ENCODE data around the gene PRR36. TPM values are rescaled to one million over a fixed set of nuclear protein-coding genes. Genes with fewer than 3 reads are reported as not detected.
"Not testable (repeated sequence)": the region's sequence is repeated elsewhere in the genome, so short reads cannot be mapped to it uniquely, and the experiment has no call there.

PRR36 gene
- total and polyA plus RNA-seq, 10 of the 15 experiments (the other 5 are each of a cell fraction or from before 2014, with no cell fraction given): 0.04 TPM; not detected in 9

- Histone ChIP-seq H3K27ac (ENCODE audit: control insufficient read depth, insufficient read depth) (no peak overlapping the region), H2AFZ (ENCODE audit: control insufficient read depth, low read depth, low read length) (no peak overlapping the region), H3K4me3 (no peak overlapping the region), H3K36me3 (ENCODE audit: control insufficient read depth in 2 of 2, insufficient read depth in 2 of 2, low read length in 1 of 2) (no peaks in the 10 kb centered on the region), H3K9ac (ENCODE audit: control insufficient read depth, insufficient read depth, low read length) (no peak overlapping the region), H3K79me2 (ENCODE audit: control insufficient read depth, insufficient read depth, low read length) (no peaks in the 10 kb centered on the region), H4K20me1 (ENCODE audit: control insufficient read depth, insufficient read depth) (no peaks in the 10 kb centered on the region), H3K27me3 (replicated peaks in 1 of 2; ENCODE audit: control insufficient read depth in 2 of 2, insufficient read depth in 2 of 2, low read length in 1 of 2) (peaks cover 2 to 13% of the 10 kb centered on the region in 2 experiments; a peak in 3 of 4 replicates), H3K4me2 (ENCODE audit: control insufficient read depth, insufficient read depth) (no peak overlapping the region), H3K4me1 (ENCODE audit: control insufficient read depth, insufficient read depth, low read length) (peaks cover 7% of the 10 kb centered on the region; the same call in 1 of the 2 replicates), H3K9me3 (replicated peaks; ENCODE audit: control insufficient read depth, insufficient read depth, low read length) (no peaks in the 10 kb centered on the region; the same call in 2 of the 3 replicates)
- TF ChIP-seq SUPT20H (IDR thresholded peaks at IDR 0.05; ENCODE audit: borderline replicate concordance, control insufficient read depth, low read depth, low read length) (no peak), ZNF687 (IDR thresholded peaks at IDR 0.05) (no peak), MAX (IDR thresholded peaks at IDR 0.05; ENCODE audit: low read depth, low read length) (no peak), BCLAF1 (IDR thresholded peaks at IDR 0.05) (no peak), CHD4 (IDR thresholded peaks at IDR 0.05) (no peak)
- 73% methylated on average over 22 of the region's 22 CpGs for WGBS (ENCODE audit: insufficient coverage, insufficient replicate concordance, low lambda C conversion rate, missing lambda C conversion rate)
- ChIA-PET RAD21 (ENCODE audit: unreplicated experiment) (no interaction called here), SMC1A (ENCODE audit: uncharacterized antibody, unreplicated experiment) (no interaction called here), POLR2A (no interaction called here), CTCF (no interaction called here)
- no TSS peak for BruUV-seq (replicated peaks)
- in situ Hi-C loops (cut with MboI) (no loop called here), intact Hi-C loops (cut with micrococcal nuclease; ENCODE audit: unreplicated experiment) (no loop called here)
- DNase-seq (ENCODE audit: low read depth, low spot score): no peak
- ATAC-seq: no peak
- FAIRE-seq: no peak
Measured at GRCh38 chr19:7859831-7860713, 14.1 kb downstream of the PRR36 start.

GRCh38 chr19:7859087-7859486 lies 15.1 kb downstream of the PRR36 start:
- H3K9ac ChIP-seq (ENCODE audit: control insufficient read depth, insufficient read depth, low read length); intact Hi-C loops (cut with micrococcal nuclease; ENCODE audit: unreplicated experiment); H3K4me2 ChIP-seq (ENCODE audit: control insufficient read depth, insufficient read depth); H3K79me2 ChIP-seq (ENCODE audit: control insufficient read depth, insufficient read depth, low read length); RAD21 ChIA-PET (ENCODE audit: unreplicated experiment); DNase-seq (ENCODE audit: low read depth, low spot score); H3K36me3 ChIP-seq (ENCODE audit: control insufficient read depth in 2 of 2, insufficient read depth in 2 of 2, low read length in 1 of 2); H4K20me1 ChIP-seq (ENCODE audit: control insufficient read depth, insufficient read depth); H2AFZ ChIP-seq (ENCODE audit: control insufficient read depth, low read depth, low read length); SMC1A ChIA-PET (ENCODE audit: uncharacterized antibody, unreplicated experiment); ATAC-seq; H3K27ac ChIP-seq (ENCODE audit: control insufficient read depth, insufficient read depth); H3K4me3 ChIP-seq; H3K4me1 ChIP-seq (ENCODE audit: control insufficient read depth, insufficient read depth, low read length); FAIRE-seq; H3K9me3 ChIP-seq (replicated peaks; ENCODE audit: control insufficient read depth, insufficient read depth, low read length); POLR2A ChIA-PET; BruUV-seq (replicated peaks); in situ Hi-C loops (cut with MboI): not testable (repeated sequence)
- H3K27me3 ChIP-seq (replicated peaks in 1 of 2; ENCODE audit: control insufficient read depth in 2 of 2, insufficient read depth in 2 of 2, low read length in 1 of 2): peaks cover under 1 to 10% of the 10 kb centered on the region in 2 experiments; a peak in 3 of 4 replicates
- 84% methylated on average over 7 of the region's 8 CpGs for WGBS (ENCODE audit: insufficient coverage, insufficient replicate concordance, low lambda C conversion rate, missing lambda C conversion rate)
- CTCF ChIA-PET: interaction anchor here (0.6 to 1.6 kb wide), 2 partner anchors 10 to 23 kb away, joined by 3 to 5 read pairs; no protein-coding TSS in a partner anchor
